Measurements from ENCODE around the gene RTF1. TPM values are rescaled to one million over a fixed set of nuclear protein-coding genes. Genes with fewer than 3 reads are reported as not detected.
A peak's percentile ranks its signal among the peaks of the same experiment; 100 is the strongest.

Gene RTF1
- polyA plus RNA-seq, 2 of the 4 experiments (the other 2 are of a cell fraction), result 21.1 to 22.8 TPM

- Histone ChIP-seq H3K4me2 (no peak overlapping the region), H3K4me1 (no peaks in the 10 kb centered on the region), H3K27ac (no peak overlapping the region), H3K9me3 (no peaks in the 10 kb centered on the region), H3K4me3 (no peak overlapping the region)
- ChIA-PET CTCF (no interaction called here), POLR2A (no interaction called here)
- no peak for FAIRE-seq
- TF ChIP-seq NPAS2 (CRISPR knock-in tag; IDR thresholded peaks at IDR 0.05; ENCODE audit: borderline replicate concordance) (no peak), FOSL2 (IDR thresholded peaks at IDR 0.05) (no peak), FOSL2 (CRISPR knock-in tag; IDR thresholded peaks at IDR 0.05) (no peak), RNF2 (IDR thresholded peaks at IDR 0.05; ENCODE audit: borderline replicate concordance, low read depth) (no peak), FOXS1 (CRISPR knock-in tag; IDR thresholded peaks at IDR 0.05) (no peak), ESRRA (IDR thresholded peaks at IDR 0.05; ENCODE audit: borderline replicate concordance, low read length) (no peak), CBX2 (IDR thresholded peaks at IDR 0.05; ENCODE audit: borderline replicate concordance, low read depth) (no peak), MAFK (IDR thresholded peaks at IDR 0.05; ENCODE audit: partially characterized antibody) (no peak), KDM1A (IDR thresholded peaks at IDR 0.05; ENCODE audit: low read depth) (no peak), JUN (IDR thresholded peaks at IDR 0.05) (no peak), CEBPB (IDR thresholded peaks at IDR 0.05) (no peak), MAZ (IDR thresholded peaks at IDR 0.05; ENCODE audit: borderline replicate concordance, low read depth, low read length) (no peak), HOXB13 (CRISPR knock-in tag; IDR thresholded peaks at IDR 0.05; ENCODE audit: low read depth) (no peak), ZC3H11A (IDR thresholded peaks at IDR 0.05) (no peak), EHMT2 (IDR thresholded peaks at IDR 0.05; ENCODE audit: low read depth) (no peak)
- TF ChIP-seq, protein P1, sequence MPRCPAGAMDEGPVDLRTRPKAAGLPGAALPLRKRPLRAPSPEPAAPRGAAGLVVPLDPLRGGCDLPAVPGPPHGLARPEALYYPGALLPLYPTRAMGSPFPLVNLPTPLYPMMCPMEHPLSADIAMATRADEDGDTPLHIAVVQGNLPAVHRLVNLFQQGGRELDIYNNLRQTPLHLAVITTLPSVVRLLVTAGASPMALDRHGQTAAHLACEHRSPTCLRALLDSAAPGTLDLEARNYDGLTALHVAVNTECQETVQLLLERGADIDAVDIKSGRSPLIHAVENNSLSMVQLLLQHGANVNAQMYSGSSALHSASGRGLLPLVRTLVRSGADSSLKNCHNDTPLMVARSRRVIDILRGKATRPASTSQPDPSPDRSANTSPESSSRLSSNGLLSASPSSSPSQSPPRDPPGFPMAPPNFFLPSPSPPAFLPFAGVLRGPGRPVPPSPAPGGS (IDR thresholded peaks at IDR 0.05), result no peak
- TF ChIP-seq, protein P2, sequence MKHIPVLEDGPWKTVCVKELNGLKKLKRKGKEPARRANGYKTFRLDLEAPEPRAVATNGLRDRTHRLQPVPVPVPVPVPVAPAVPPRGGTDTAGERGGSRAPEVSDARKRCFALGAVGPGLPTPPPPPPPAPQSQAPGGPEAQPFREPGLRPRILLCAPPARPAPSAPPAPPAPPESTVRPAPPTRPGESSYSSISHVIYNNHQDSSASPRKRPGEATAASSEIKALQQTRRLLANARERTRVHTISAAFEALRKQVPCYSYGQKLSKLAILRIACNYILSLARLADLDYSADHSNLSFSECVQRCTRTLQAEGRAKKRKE (CRISPR knock-in tag; IDR thresholded peaks at IDR 0.05; ENCODE audit: low read depth), result no peak
- TF ChIP-seq, protein P3, sequence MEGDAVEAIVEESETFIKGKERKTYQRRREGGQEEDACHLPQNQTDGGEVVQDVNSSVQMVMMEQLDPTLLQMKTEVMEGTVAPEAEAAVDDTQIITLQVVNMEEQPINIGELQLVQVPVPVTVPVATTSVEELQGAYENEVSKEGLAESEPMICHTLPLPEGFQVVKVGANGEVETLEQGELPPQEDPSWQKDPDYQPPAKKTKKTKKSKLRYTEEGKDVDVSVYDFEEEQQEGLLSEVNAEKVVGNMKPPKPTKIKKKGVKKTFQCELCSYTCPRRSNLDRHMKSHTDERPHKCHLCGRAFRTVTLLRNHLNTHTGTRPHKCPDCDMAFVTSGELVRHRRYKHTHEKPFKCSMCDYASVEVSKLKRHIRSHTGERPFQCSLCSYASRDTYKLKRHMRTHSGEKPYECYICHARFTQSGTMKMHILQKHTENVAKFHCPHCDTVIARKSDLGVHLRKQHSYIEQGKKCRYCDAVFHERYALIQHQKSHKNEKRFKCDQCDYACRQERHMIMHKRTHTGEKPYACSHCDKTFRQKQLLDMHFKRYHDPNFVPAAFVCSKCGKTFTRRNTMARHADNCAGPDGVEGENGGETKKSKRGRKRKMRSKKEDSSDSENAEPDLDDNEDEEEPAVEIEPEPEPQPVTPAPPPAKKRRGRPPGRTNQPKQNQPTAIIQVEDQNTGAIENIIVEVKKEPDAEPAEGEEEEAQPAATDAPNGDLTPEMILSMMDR (IDR thresholded peaks at IDR 0.05), result no peak
- no peak for ATAC-seq
- 93% methylated on average over 3 of the region's 3 CpGs for WGBS (ENCODE audit: missing lambda C conversion rate)
- DNase-seq (ENCODE audit: low read depth in 1 of 2, low spot score in 1 of 2), result no peak
These were observed 20.8 kb upstream of the RTF1 start for GRCh38 chr15:41396111-41396510.

GRCh38 chr15:41401904-41402267 lies 15.0 kb upstream of the RTF1 start:
- ATAC-seq (peak in 1 of 2 experiments; percentile 59; a peak in 3 of 6 replicates), FAIRE-seq (no peak), DNase-seq (ENCODE audit: low read depth in 1 of 2, low spot score in 1 of 2) (no peak)
- H3K27ac ChIP-seq, result peak overlapping the region; percentile 88 to 90
- TF ChIP-seq JUNB (IDR thresholded peaks at IDR 0.05), result no peak
- no peak for TF ChIP-seq NR3C1 (IDR thresholded peaks at IDR 0.05)
- no peak for TF ChIP-seq HOXB5 (CRISPR knock-in tag; IDR thresholded peaks at IDR 0.05)
- no peak for TF ChIP-seq HEYL (CRISPR knock-in tag; IDR thresholded peaks at IDR 0.05)
- TF ChIP-seq JUN (IDR thresholded peaks at IDR 0.05), result no peak
- no peak for TF ChIP-seq USF2 (IDR thresholded peaks at IDR 0.05)
- no peak for TF ChIP-seq FOSL2 (IDR thresholded peaks at IDR 0.05)
- no peak for TF ChIP-seq FOSL2 (CRISPR knock-in tag; IDR thresholded peaks at IDR 0.05)
- TF ChIP-seq, protein P1 (IDR thresholded peaks at IDR 0.05), result no peak
- TF ChIP-seq GATA3 (IDR thresholded peaks at IDR 0.05; ENCODE audit: borderline replicate concordance), result no peak
- no peak for TF ChIP-seq HOXA7 (CRISPR knock-in tag; IDR thresholded peaks at IDR 0.05)
- TF ChIP-seq POLR2AphosphoS2 (conservative IDR thresholded peaks at IDR 0.05; ENCODE audit: low read length), result no peak
- TF ChIP-seq CHD4 (IDR thresholded peaks at IDR 0.05; ENCODE audit: borderline replicate concordance), result no peak
- no peak for TF ChIP-seq NFE2L2 (conservative IDR thresholded peaks at IDR 0.05; ENCODE audit: low read length)
- no peak for TF ChIP-seq CBX8 (IDR thresholded peaks at IDR 0.05)
- no peak for TF ChIP-seq ELK1 (IDR thresholded peaks at IDR 0.05; ENCODE audit: low read depth, low read length)
- no peak for TF ChIP-seq TP53 (CRISPR knock-in tag; IDR thresholded peaks at IDR 0.05)
- peak overlapping the region; percentile 88 for H3K4me3 ChIP-seq
- H3K4me2 ChIP-seq, result peak overlapping the region; percentile 75
- WGBS (ENCODE audit: missing lambda C conversion rate), result 5% methylated on average over 9 of the region's 9 CpGs
- CTCF ChIA-PET, result no interaction called here
- no peaks in the 10 kb centered on the region for H3K9me3 ChIP-seq
- peaks cover 3% of the 10 kb centered on the region; the same call in 1 of the 3 replicates for H3K4me1 ChIP-seq
- POLR2A ChIA-PET, result interaction anchor here (0.6 kb wide), 1 partner anchor 10 kb away, joined by 3 read pairs; no protein-coding TSS in a partner anchor

Measured in A549 (cell line).